ENCODE data around the gene HSBP1L1. TPM values are rescaled to one million over a fixed set of nuclear protein-coding genes. Genes with fewer than 3 reads are reported as not detected.
"Not testable (repeated sequence)": the region's sequence is repeated elsewhere in the genome, so short reads cannot be mapped to it uniquely, and the experiment has no call there.

The HSBP1L1 gene
- total and polyA plus RNA-seq, 4 donors = 12.2 to 61.0 (median 26.4) TPM

GRCh38 chr18:80010551-80010906, 46.1 kb downstream of the HSBP1L1 start:
- no peak overlapping the region for H3K4me3 ChIP-seq (ENCODE audit: low read depth in 1 of 3, low read length in 3 of 3)

GRCh38 chr18:80011496-80012137, 47.2 kb downstream of the HSBP1L1 start:
- not testable (repeated sequence) for H3K9ac ChIP-seq (ENCODE audit: low read depth in 1 of 2, low read length in 2 of 2); H3K4me3 ChIP-seq (ENCODE audit: low read depth in 1 of 3, low read length in 3 of 3); H3K27me3 ChIP-seq (ENCODE audit: control insufficient read depth in 4 of 4, insufficient read depth in 4 of 4, low read length in 3 of 4); H3K4me1 ChIP-seq (ENCODE audit: control insufficient read depth in 4 of 4, insufficient read depth in 4 of 4, low read length in 3 of 4); DNase-seq (ENCODE audit: low spot score); H3K27ac ChIP-seq (ENCODE audit: low read depth in 1 of 2, low read length in 2 of 2); H3K36me3 ChIP-seq (ENCODE audit: control insufficient read depth in 4 of 4, insufficient read depth in 3 of 4, low read depth in 1 of 4, low read length in 3 of 4); H3K9me3 ChIP-seq (ENCODE audit: control insufficient read depth in 4 of 4, low read length in 3 of 4)
- WGBS = 95% methylated on average over 14 of the region's 14 CpGs

More at GRCh38 chr18:80010551-80010906, 46.1 kb downstream of the HSBP1L1 start:
- H3K9ac ChIP-seq (ENCODE audit: low read depth in 1 of 2, low read length in 2 of 2) = no peak overlapping the region
- no peak overlapping the region for H3K27ac ChIP-seq (ENCODE audit: low read depth in 1 of 2, low read length in 2 of 2)
- no peaks in the 10 kb centered on the region for H3K27me3 ChIP-seq (ENCODE audit: control insufficient read depth in 4 of 4, insufficient read depth in 4 of 4, low read length in 3 of 4)
- peaks cover 0 to 5% (median under 1%) of the 10 kb centered on the region in 4 donors for H3K9me3 ChIP-seq (ENCODE audit: control insufficient read depth in 4 of 4, low read length in 3 of 4)
- H3K36me3 ChIP-seq (ENCODE audit: control insufficient read depth in 4 of 4, insufficient read depth in 3 of 4, low read depth in 1 of 4, low read length in 3 of 4) = no peaks in the 10 kb centered on the region
- no peak for DNase-seq (ENCODE audit: low spot score)
- H3K4me1 ChIP-seq (ENCODE audit: control insufficient read depth in 4 of 4, insufficient read depth in 4 of 4, low read length in 3 of 4) = no peaks in the 10 kb centered on the region
- 91% methylated on average over 5 of the region's 5 CpGs for WGBS
- no peak for TF ChIP-seq FOXA2 (IDR thresholded peaks at IDR 0.05)
- TF ChIP-seq REST (IDR thresholded peaks at IDR 0.05) = no peak
- TF ChIP-seq ATF3 (IDR thresholded peaks at IDR 0.05) = no peak
- no peak for TF ChIP-seq EGR1 (IDR thresholded peaks at IDR 0.05; ENCODE audit: low read depth in 2 of 2)
- TF ChIP-seq TAF1 (conservative IDR thresholded peaks at IDR 0.05) = no peak
- TF ChIP-seq GABPA (IDR thresholded peaks at IDR 0.05 in 1 of 2, conservative IDR thresholded peaks at IDR 0.05 in 1 of 2) = no peak
- TF ChIP-seq SP1 (IDR thresholded peaks at IDR 0.05) = no peak
- no peak for TF ChIP-seq CTCF (IDR thresholded peaks at IDR 0.05; ENCODE audit: low read depth, low read length, missing input control)
- TF ChIP-seq NR2F2 (IDR thresholded peaks at IDR 0.05) = no peak
- TF ChIP-seq MAX (IDR thresholded peaks at IDR 0.05) = no peak
- TF ChIP-seq HNF4G (IDR thresholded peaks at IDR 0.05) = no peak
- no peak for TF ChIP-seq HNF4A (conservative IDR thresholded peaks at IDR 0.05)
- TF ChIP-seq JUND (IDR thresholded peaks at IDR 0.05) = no peak
